K562 (cell line): Measurements from ENCODE around the gene LRRC41. TPM values are rescaled to one million over a fixed set of nuclear protein-coding genes. Genes with fewer than 3 reads are reported as not detected.

Experiments used
- ATAC-seq: fragments of 200-7000 bp; cut with Tn5 transposase; 3 replicates; pipeline ENCODE4 v1.9.1; 2020; ENCODE audit warnings: moderate library complexity
- BruUV-seq: library from RNA; stranded (reverse); fragments of 400-500 nt; replicated peaks from 2 replicates; lab custom pipeline; 2021; lab: Mats Ljungman, UMichigan
- CTCF ChIA-PET: fragments of 300-600 bp; formaldehyde crosslinking; extraction: SDS; loops from one replicate; lab custom pipeline; 2021; ENCODE audit warnings: low intra/inter-chr PET ratio; lab: Yijun Ruan, JAX
- POLR2A ChIA-PET: fragments of 300-600, 350-650 bp; sonication (Branson Sonifier 250); formaldehyde crosslinking; extraction: SDS; loops from one replicate; lab custom pipeline; 2021; ENCODE audit warnings: antibody characterized with exemption, inconsistent platforms; lab: Yijun Ruan, JAX
- DNase-seq, 4 experiments: peaks; one replicate each; pipeline versions ENCODE4 v3.0.0 to v3.0.0-alpha.2; 2011 to 2018; ENCODE audit warnings: low spot score in 3 of 4, mixed read lengths in 3 of 4; ENCODE audit errors: extremely low read depth in 1 of 4
- FAIRE-seq: peaks from 2 replicates; lab custom pipeline; 2011; peaks lifted over from hg19 to GRCh38; lab: Jason Lieb, UNC
- H2AFZ ChIP-seq: 2 replicates; pipeline ENCODE4 v1.6.0; 2011; ENCODE audit warnings: low read depth, low read length, control low read depth, inconsistent platforms
- H3K27ac ChIP-seq: fragments of 200-600 bp; 3 replicates; pipeline ENCODE4 v1.8.0; 2011; ENCODE audit warnings: low read depth, mild to moderate bottlenecking, control low read depth, inconsistent platforms, low read length, moderate library complexity, mixed read lengths; ENCODE audit errors: extremely low read depth
- H3K27me3 ChIP-seq, 2 experiments: fragments of 300-600 bp in 1 of 2; 2 replicates in 1 of 2; 3 replicates in 1 of 2; pipeline versions ENCODE4 v1.6.0 to v1.8.0; 2011; ENCODE audit warnings: inconsistent platforms in 2 of 2, low read length in 2 of 2, mild to moderate bottlenecking in 1 of 2, mixed read lengths in 1 of 2, moderate library complexity in 1 of 2; ENCODE audit not compliant: control insufficient read depth in 2 of 2, insufficient read depth in 2 of 2
- H3K36me3 ChIP-seq: fragments of 300-600 bp; 3 replicates; pipeline ENCODE4 v1.8.0; 2011; ENCODE audit warnings: mild to moderate bottlenecking, low read length, inconsistent platforms; ENCODE audit not compliant: control insufficient read depth, insufficient read depth
- H3K4me1 ChIP-seq, 2 experiments: fragments of 200-600 bp in 1 of 2; replicated peaks in 1 of 2; 2 replicates in 1 of 2; 3 replicates in 1 of 2; pipeline versions ENCODE4 v1.5.1 to v1.8.0; 2011; ENCODE audit warnings: inconsistent platforms in 2 of 2, low read length in 2 of 2, mild to moderate bottlenecking in 1 of 2, mixed read lengths in 1 of 2, moderate library complexity in 1 of 2; ENCODE audit not compliant: control insufficient read depth in 2 of 2, insufficient read depth in 2 of 2
- H3K4me2 ChIP-seq: 2 replicates; pipeline ENCODE4 v1.6.1; 2011; ENCODE audit warnings: low read length, control low read depth, inconsistent platforms, mixed read lengths; ENCODE audit not compliant: insufficient read depth
- H3K4me3 ChIP-seq: fragments of 200-600 bp; sonication (generic), shearing (Covaris generic); 2 replicates; pipeline ENCODE4 v1.5.1; 2016; ENCODE audit warnings: control low read depth, inconsistent platforms
- H3K79me2 ChIP-seq: fragments of 200-600 bp; 3 replicates; pipeline ENCODE4 v1.8.0; 2011; ENCODE audit warnings: low read length, inconsistent platforms; ENCODE audit not compliant: control insufficient read depth, insufficient read depth
- H3K9ac ChIP-seq, 2 experiments: 2 replicates each; pipeline versions ENCODE4 v1.6.0 to v1.6.1; 2011; ENCODE audit warnings: low read depth in 2 of 2, low read length in 2 of 2, control low read depth in 1 of 2, inconsistent platforms in 1 of 2, mild to moderate bottlenecking in 1 of 2, mixed read lengths in 1 of 2; ENCODE audit not compliant: insufficient read depth in 1 of 2
- H3K9me1 ChIP-seq: one replicate; pipeline ENCODE4 v1.6.0; 2011; ENCODE audit warnings: inconsistent platforms, mild to moderate bottlenecking, low read length, moderate library complexity; ENCODE audit not compliant: control insufficient read depth, insufficient read depth
- H3K9me3 ChIP-seq: replicated peaks from 2 replicates; pipeline ENCODE4 v1.5.1; 2011; ENCODE audit warnings: low read depth, low read length, inconsistent platforms; ENCODE audit not compliant: control insufficient read depth, insufficient read depth
- H4K20me1 ChIP-seq: replicated peaks from 2 replicates; pipeline ENCODE4 v1.6.1; 2011; ENCODE audit warnings: low read length, inconsistent platforms, mixed read lengths; ENCODE audit not compliant: control insufficient read depth, insufficient read depth
- CBX1 ChIP-seq: sonication (generic); IDR thresholded peaks from 2 replicates; pipeline ENCODE4 v1.6.1; 2016; ENCODE audit warnings: antibody characterized with exemption, low read depth, mild to moderate bottlenecking
- CXXC5 ChIP-seq: fragments of 250-450 bp; sonication (Bioruptor Pico); IDR thresholded peaks from 2 replicates; pipeline ENCODE4 v1.8.0; 2022; ENCODE audit warnings: inconsistent platforms, mild to moderate bottlenecking, moderate library complexity
- FOXP1 ChIP-seq: sonication (generic); formaldehyde crosslinking; IDR thresholded peaks from 2 replicates; pipeline ENCODE4 v1.8.0; 2022; ENCODE audit warnings: mild to moderate bottlenecking, missing genetic modification reagents
- MGA ChIP-seq: fragments of 450-650 bp; IDR thresholded peaks from 2 replicates; pipeline ENCODE4 v1.6.1; 2016; ENCODE audit warnings: mild to moderate bottlenecking, moderate library complexity
- PKNOX1 ChIP-seq: fragments of 450-650 bp; IDR thresholded peaks from 2 replicates; pipeline ENCODE4 v1.6.1; 2016
- ZBTB26 ChIP-seq: fragments of 450-650 bp; formaldehyde crosslinking; IDR thresholded peaks from 2 replicates; pipeline ENCODE4 v1.4.0; 2022; ENCODE audit warnings: missing genetic modification characterization
- ZKSCAN8 ChIP-seq: fragments of 200-800 bp; sonication (Bioruptor generic); IDR thresholded peaks from 2 replicates; pipeline ENCODE4 v1.6.1; 2016; ENCODE audit warnings: missing genetic modification characterization, missing compliant biosample characterization
- whole genome bisulfite sequencing: fragments of 100-300 bp; shearing (Covaris generic); methylation state at CpG from one replicate; pipeline ENCODE4 v1.1.6; 2016; ENCODE audit warnings: low coverage, mixed read lengths; ENCODE audit not compliant: insufficient coverage; ENCODE audit errors: missing lambda C conversion rate; 5-methylcytosine and 5-hydroxymethylcytosine counted together
- in situ Hi-C: fragments of 300-500 bp; cut with MboI; formaldehyde crosslinking; loops from 4 replicates; pipeline ENCODE4 v1.15.0; 2018; ENCODE audit warnings: inconsistent platforms, mixed read lengths
- intact Hi-C: fragments of 100-400 bp; cut with micrococcal nuclease; formaldehyde crosslinking; loops from 2 replicates; pipeline ENCODE4 v1.14.2; 2022
- polyA plus RNA-seq, 8 experiments: library from polyadenylated mRNA; depleted of rRNA in 4 of 8; stranded (reverse) in 5 of 8; unstranded in 3 of 8; fragments of >200 nt; fragmentation: Nextera tagmentation in 2 of 8; fragmentation: Illumina TruSeq in 1 of 8; extraction: Ambion mirVana in 2 of 8; extraction: Trizol in 1 of 8; gene quantifications; 2 replicates each; pipeline versions ENCODE4 v1.2.1 to v1.2.3, GENCODE V29; 2011 to 2014; ENCODE audit warnings: inconsistent platforms in 1 of 8, missing spikeins in 1 of 8
- total RNA-seq, 7 experiments: library from RNA; depleted of rRNA in 6 of 7; stranded (reverse); fragments of >200 nt in 6 of 7; fragmentation: Illumina TruSeq in 2 of 7; extraction: Trizol in 2 of 7; gene quantifications; 2 replicates each; pipeline versions ENCODE4 v1.2.1 to v1.2.3, GENCODE V29; 2011 to 2021; ENCODE audit warnings: low replicate concordance in 1 of 7

Gene LRRC41
- total and polyA plus RNA-seq, 9 of the 15 experiments (the other 6 are each of a cell fraction or from before 2014, with no cell fraction given): 10.5 to 64.7 (median 44.2) TPM

DNA sequence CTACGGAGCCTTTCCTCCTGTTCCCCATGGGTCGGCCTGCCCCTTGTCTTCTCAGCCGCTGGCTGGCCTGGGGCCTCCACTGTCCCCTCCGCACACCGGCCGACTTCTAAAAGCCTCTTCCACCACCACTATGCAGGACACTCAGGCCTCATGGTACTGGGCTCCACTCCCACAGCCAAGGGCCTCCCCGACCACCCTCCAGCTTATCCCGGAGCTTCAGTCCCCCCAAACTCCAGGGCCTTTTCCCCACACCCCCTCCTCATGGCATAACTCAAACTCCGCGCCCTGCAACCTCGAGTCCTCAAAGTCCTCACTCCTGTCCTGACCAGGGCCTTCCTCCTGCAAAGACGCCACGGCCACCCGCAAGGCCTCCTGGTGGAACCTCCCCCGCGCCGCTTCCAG is 2.0 kb downstream of the LRRC41 start:
- H3K27me3 ChIP-seq: no peaks in the 10 kb centered on the region
- peak overlapping the region; percentile 98 to 100 for H3K9ac ChIP-seq
- FAIRE-seq (no peak), ATAC-seq (peak; percentile 2), DNase-seq (no peak)
- in situ Hi-C loops (no loop called here), intact Hi-C loops (loop anchor here (2.0 to 5.0 kb wide), 2 partner anchors 15 to 54 kb away; partner anchors contain the start of gene RAD54L)
- WGBS: 6% methylated on average over 17 of the region's 17 CpGs
- peaks cover 91% of the 10 kb centered on the region for H3K79me2 ChIP-seq
- peak overlapping the region; percentile 76 for H3K4me3 ChIP-seq
- peaks cover 6% of the 10 kb centered on the region for H3K9me1 ChIP-seq
- peaks cover 49% of the 10 kb centered on the region for H3K36me3 ChIP-seq
- H3K4me1 ChIP-seq: peaks cover 22 to 29% of the 10 kb centered on the region in 2 experiments; a peak in 4 of 5 replicates
- H3K4me2 ChIP-seq: peak overlapping the region; percentile 97
- ChIA-PET POLR2A (interaction anchor here (0.6 to 22.1 kb wide), 7 partner anchors 17 to 1482 kb away, joined by 3 to 410 read pairs (median 4); no protein-coding TSS in a partner anchor), CTCF (interaction anchor here (0.6 kb wide), 1 partner anchor 421 kb away, joined by 3 read pairs; no protein-coding TSS in a partner anchor)
- H3K9me3 ChIP-seq: no peaks in the 10 kb centered on the region
- peak overlapping the region; percentile 96 for H2AFZ ChIP-seq
- BruUV-seq: no TSS peak
- H4K20me1 ChIP-seq: peaks cover 13% of the 10 kb centered on the region
- peak overlapping the region; percentile 96 for H3K27ac ChIP-seq
- 0 out of 2 replicates have a peak, but pooled peaks have one; percentile 31 for TF ChIP-seq CBX1
- TF ChIP-seq FOXP1 (CRISPR knock-in tag): peak; percentile 58; the same call in 1 of the 2 replicates
- TF ChIP-seq PKNOX1: no peak
- TF ChIP-seq CXXC5: peak; percentile 43; the same call in 1 of the 2 replicates
- peak; percentile 84 for TF ChIP-seq MGA
- TF ChIP-seq ZKSCAN8 (CRISPR knock-in tag): no peak
- peak; percentile 3; the same call in 1 of the 2 replicates for TF ChIP-seq ZBTB26 (CRISPR knock-in tag)
